ENCODE data around the gene CLP1. TPM values are rescaled to one million over a fixed set of nuclear protein-coding genes. Genes with fewer than 3 reads are reported as not detected.

The CLP1 gene
- total RNA-seq, 1 donor from 2014 or later, result 25.7 TPM

DNA sequence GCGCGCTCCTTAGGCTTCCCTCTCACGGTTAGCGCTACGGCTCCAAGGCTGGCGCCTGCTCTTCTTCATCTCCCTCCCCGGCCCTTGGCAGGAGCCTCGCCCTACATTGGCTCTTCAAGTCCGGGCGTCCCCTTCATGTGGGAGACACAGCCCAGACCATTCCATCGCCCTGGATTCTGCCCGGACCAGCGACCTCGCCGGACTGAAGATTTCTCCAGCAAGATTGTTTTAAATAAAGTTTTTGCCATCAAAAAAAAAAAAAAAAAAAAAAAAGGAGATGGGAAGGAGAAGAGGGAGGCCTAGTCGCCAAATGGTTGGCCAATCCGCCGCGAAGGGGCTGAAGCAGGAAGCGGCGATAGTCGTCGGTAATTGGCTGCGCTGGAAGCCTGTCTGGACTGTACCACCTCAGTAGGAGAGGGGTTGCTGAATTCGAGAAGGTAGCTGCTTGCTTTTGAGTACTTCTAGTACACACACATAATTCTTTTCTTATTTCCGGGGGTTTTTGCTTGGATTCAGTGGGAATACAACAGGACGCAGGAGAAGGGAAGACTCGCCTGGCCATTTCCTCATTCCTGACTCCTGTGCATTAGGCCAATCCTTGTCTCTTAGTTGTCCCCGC lies 9.7 kb downstream of the CLP1 start:
- peak; percentile 81 for DNase-seq (ENCODE audit: low read depth, low spot score)
- peaks cover 4% of the 10 kb centered on the region for H3K27me3 Mint-ChIP-seq (ENCODE audit: low read depth)

GRCh38 chr11:57667736-57668433 lies 10.3 kb downstream of the CLP1 start, which contains the start of gene ZDHHC5:
Gene ZDHHC5 (plus strand): TSS chr11:57668114. CDS start chr11:57673091, 4,977 bp downstream.
- peak within 1 kb of the TSS; percentile 98 for H3K4me3 Mint-ChIP-seq
- peaks cover 4% of the 10 kb centered on the region for H3K27me3 Mint-ChIP-seq (ENCODE audit: low read depth)
- TF ChIP-seq, protein P1, sequence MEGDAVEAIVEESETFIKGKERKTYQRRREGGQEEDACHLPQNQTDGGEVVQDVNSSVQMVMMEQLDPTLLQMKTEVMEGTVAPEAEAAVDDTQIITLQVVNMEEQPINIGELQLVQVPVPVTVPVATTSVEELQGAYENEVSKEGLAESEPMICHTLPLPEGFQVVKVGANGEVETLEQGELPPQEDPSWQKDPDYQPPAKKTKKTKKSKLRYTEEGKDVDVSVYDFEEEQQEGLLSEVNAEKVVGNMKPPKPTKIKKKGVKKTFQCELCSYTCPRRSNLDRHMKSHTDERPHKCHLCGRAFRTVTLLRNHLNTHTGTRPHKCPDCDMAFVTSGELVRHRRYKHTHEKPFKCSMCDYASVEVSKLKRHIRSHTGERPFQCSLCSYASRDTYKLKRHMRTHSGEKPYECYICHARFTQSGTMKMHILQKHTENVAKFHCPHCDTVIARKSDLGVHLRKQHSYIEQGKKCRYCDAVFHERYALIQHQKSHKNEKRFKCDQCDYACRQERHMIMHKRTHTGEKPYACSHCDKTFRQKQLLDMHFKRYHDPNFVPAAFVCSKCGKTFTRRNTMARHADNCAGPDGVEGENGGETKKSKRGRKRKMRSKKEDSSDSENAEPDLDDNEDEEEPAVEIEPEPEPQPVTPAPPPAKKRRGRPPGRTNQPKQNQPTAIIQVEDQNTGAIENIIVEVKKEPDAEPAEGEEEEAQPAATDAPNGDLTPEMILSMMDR (conservative IDR thresholded peaks at IDR 0.05), result peak; percentile 57
- H3K9me3 Mint-ChIP-seq, result no peaks in the 10 kb centered on the region
- H3K27ac Mint-ChIP-seq (ENCODE audit: unreplicated experiment), result peak within 1 kb of the TSS; percentile 100
- peaks cover 22% of the 10 kb centered on the region for H3K4me1 Mint-ChIP-seq
- DNase-seq (ENCODE audit: low read depth, low spot score), result peak; percentile 96
- H3K36me3 Mint-ChIP-seq (ENCODE audit: low read depth), result peaks cover under 1% of the 10 kb centered on the region

More for the DNA sequence above, 9.7 kb downstream of the CLP1 start:
- H3K9me3 Mint-ChIP-seq, result no peaks in the 10 kb centered on the region
- H3K4me1 Mint-ChIP-seq, result peaks cover 22% of the 10 kb centered on the region
- TF ChIP-seq, protein P1 (conservative IDR thresholded peaks at IDR 0.05), result no peak
- H3K4me3 Mint-ChIP-seq, result peak overlapping the region; percentile 98
- H3K27ac Mint-ChIP-seq (ENCODE audit: unreplicated experiment), result peak overlapping the region; percentile 100
- H3K36me3 Mint-ChIP-seq (ENCODE audit: low read depth), result no peaks in the 10 kb centered on the region

- TF ChIP-seq, protein P1 (conservative IDR thresholded peaks at IDR 0.05), result no peak
- Mint-ChIP-seq H3K4me3 (peak overlapping the region; percentile 98), H3K36me3 (ENCODE audit: low read depth) (peaks cover 5% of the 10 kb centered on the region), H3K27me3 (ENCODE audit: low read depth) (peaks cover 4% of the 10 kb centered on the region), H3K9me3 (no peaks in the 10 kb centered on the region), H3K27ac (ENCODE audit: unreplicated experiment) (peak overlapping the region; percentile 100), H3K4me1 (peaks cover 22% of the 10 kb centered on the region)
- DNase-seq (ENCODE audit: low read depth, low spot score), result no peak
These were observed 10.8 kb downstream of the CLP1 start for GRCh38 chr11:57668434-57668782.

DNA sequence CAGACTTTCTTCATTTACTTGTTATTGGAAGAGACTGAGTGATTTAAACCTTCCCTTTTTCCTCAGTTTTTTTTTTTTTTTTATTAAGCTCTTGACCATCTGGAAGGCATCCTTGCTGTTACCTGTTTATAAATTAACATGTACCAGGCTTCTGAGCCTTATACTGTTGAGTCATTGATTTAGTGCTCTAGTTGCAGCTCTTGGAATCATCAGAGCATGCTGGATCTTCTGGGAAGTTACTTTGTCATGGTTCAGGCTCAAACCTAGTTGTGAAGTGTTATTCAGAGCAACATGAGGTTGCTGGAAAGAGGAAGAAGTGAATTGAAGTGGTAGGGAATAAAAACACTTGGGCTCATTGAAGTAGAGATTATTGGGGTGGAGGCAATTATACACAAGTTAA lies 16.7 kb downstream of the CLP1 start:
- no peaks in the 10 kb centered on the region for H3K9me3 Mint-ChIP-seq
- no peak for DNase-seq (ENCODE audit: low read depth, low spot score)
- H3K27ac Mint-ChIP-seq (ENCODE audit: unreplicated experiment), result no peak overlapping the region
- no peaks in the 10 kb centered on the region for H3K27me3 Mint-ChIP-seq (ENCODE audit: low read depth)
- peaks cover under 1% of the 10 kb centered on the region for H3K4me1 Mint-ChIP-seq
- H3K4me3 Mint-ChIP-seq, result no peak overlapping the region
- TF ChIP-seq, protein P1 (conservative IDR thresholded peaks at IDR 0.05), result no peak
- H3K36me3 Mint-ChIP-seq (ENCODE audit: low read depth), result peaks cover 7% of the 10 kb centered on the region

DNA sequence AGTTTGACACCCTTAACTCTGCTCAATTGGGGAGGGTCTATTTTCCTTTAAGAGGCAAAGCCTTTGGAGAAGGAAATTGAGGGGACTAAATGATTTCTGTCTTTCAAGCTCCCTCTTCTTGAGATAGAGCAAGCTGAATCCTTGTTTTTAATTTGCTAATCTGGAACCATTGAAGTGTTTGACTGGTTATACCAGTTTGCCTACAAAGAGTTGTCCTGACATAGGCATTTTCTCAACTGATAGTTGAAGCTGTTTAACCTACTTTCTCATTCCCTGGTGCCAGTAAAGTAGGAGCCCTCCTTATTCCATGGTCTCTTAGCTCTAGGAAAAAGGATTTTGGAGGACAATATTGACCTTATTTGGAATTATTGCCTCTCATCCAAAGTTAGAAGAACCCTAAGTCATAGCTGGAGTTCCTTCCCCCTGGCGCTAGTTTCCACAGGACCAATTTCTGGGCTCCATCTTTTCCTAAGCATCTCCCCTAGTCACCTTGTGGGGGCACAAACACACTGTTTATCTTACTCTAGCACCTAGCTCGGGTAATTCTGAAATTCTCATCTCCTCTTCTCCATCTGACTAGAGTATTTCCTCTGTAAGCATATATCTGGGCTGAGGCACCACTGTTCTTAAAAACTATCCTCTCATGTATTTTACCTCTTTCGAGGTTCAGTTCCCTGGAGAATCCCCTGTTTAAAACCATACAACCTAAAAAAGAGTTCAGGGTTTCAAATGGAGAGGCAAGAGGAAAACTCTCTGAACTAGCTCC lies 17.8 kb downstream of the CLP1 start:
- H3K9me3 Mint-ChIP-seq, result no peaks in the 10 kb centered on the region
- no peak overlapping the region for H3K27ac Mint-ChIP-seq (ENCODE audit: unreplicated experiment)
- peaks cover 7% of the 10 kb centered on the region for H3K36me3 Mint-ChIP-seq (ENCODE audit: low read depth)
- no peaks in the 10 kb centered on the region for H3K27me3 Mint-ChIP-seq (ENCODE audit: low read depth)
- DNase-seq (ENCODE audit: low read depth, low spot score), result no peak
- no peak overlapping the region for H3K4me3 Mint-ChIP-seq
- TF ChIP-seq, protein P1 (conservative IDR thresholded peaks at IDR 0.05), result no peak
- no peaks in the 10 kb centered on the region for H3K4me1 Mint-ChIP-seq
